Measurements from ENCODE around the gene ITPR1.
A peak's percentile ranks its signal among the peaks of the same experiment; 100 is the strongest.

ITPR1 gene

GRCh38 chr3:4514321-4514720, 21.2 kb downstream of the ITPR1 start:
- H3K27ac ChIP-seq (ENCODE audit: insufficient read depth in 1 of 2, low read depth in 1 of 2, low read length in 2 of 2, poor library complexity in 1 of 2, severe bottlenecking in 2 of 2) = no peak overlapping the region
- no peak for DNase-seq
- ChIA-PET CTCF (interaction anchor here (1.0 to 7.7 kb wide), 5 partner anchors 8 to 164 kb away, joined by 3 to 80 read pairs (median 7); no protein-coding TSS in a partner anchor), POLR2A (interaction anchor here (0.9 to 1.4 kb wide), 2 partner anchors 19 to 21 kb away, joined by 3 read pairs; no protein-coding TSS in a partner anchor)
- H3K9me3 ChIP-seq (ENCODE audit: control extremely low read depth in 1 of 5, control insufficient read depth in 4 of 5, insufficient read depth in 2 of 5, low read depth in 1 of 5, low read length in 4 of 5) = no peaks in the 10 kb centered on the region
- H3K36me3 ChIP-seq (ENCODE audit: control insufficient read depth in 4 of 4, insufficient read depth in 4 of 4, low read length in 3 of 4) = peaks cover 0 to 26% (median 4%) of the 10 kb centered on the region in 4 experiments
- peaks cover 14 to 79% (median 61%) of the 10 kb centered on the region in 4 experiments for H3K4me1 ChIP-seq (ENCODE audit: control extremely low read depth in 1 of 4, control insufficient read depth in 4 of 4, insufficient read depth in 4 of 4, low read length in 3 of 4)
- peak overlapping the region in 1 of 7 experiments; percentile 3 for H3K4me3 ChIP-seq (ENCODE audit: control insufficient read depth in 1 of 7, extremely low read depth in 1 of 7, insufficient read depth in 4 of 7, low read depth in 2 of 7, low read length in 6 of 7)
- no peaks in the 10 kb centered on the region for H3K27me3 ChIP-seq (replicated peaks in 2 of 5; ENCODE audit: control insufficient read depth in 4 of 5, insufficient read depth in 5 of 5, low read length in 4 of 5)
- 76% methylated on average over 4 of the region's 5 CpGs for WGBS (ENCODE audit: insufficient coverage)

GRCh38 chr3:4514916-4515315, 21.8 kb downstream of the ITPR1 start:
- peak in 1 of 3 donors; percentile 24 for DNase-seq
- POLR2A ChIA-PET = interaction anchor here (1.4 kb wide), 1 partner anchor 20 kb away, joined by 3 read pairs; no protein-coding TSS in a partner anchor
- Histone ChIP-seq H3K27me3 (replicated peaks in 2 of 5; ENCODE audit: control insufficient read depth in 4 of 5, insufficient read depth in 5 of 5, low read length in 4 of 5) (no peaks in the 10 kb centered on the region), H3K4me3 (ENCODE audit: control insufficient read depth in 1 of 7, extremely low read depth in 1 of 7, insufficient read depth in 4 of 7, low read depth in 2 of 7, low read length in 6 of 7) (no peak overlapping the region), H3K4me1 (ENCODE audit: control extremely low read depth in 1 of 4, control insufficient read depth in 4 of 4, insufficient read depth in 4 of 4, low read length in 3 of 4) (peaks cover 16 to 85% (median 67%) of the 10 kb centered on the region in 4 experiments), H3K9me3 (ENCODE audit: control extremely low read depth in 1 of 5, control insufficient read depth in 4 of 5, insufficient read depth in 2 of 5, low read depth in 1 of 5, low read length in 4 of 5) (no peaks in the 10 kb centered on the region), H3K36me3 (ENCODE audit: control insufficient read depth in 4 of 4, insufficient read depth in 4 of 4, low read length in 3 of 4) (peaks cover 2 to 20% (median 3%) of the 10 kb centered on the region in 4 experiments), H3K27ac (ENCODE audit: insufficient read depth in 1 of 2, low read depth in 1 of 2, low read length in 2 of 2, poor library complexity in 1 of 2, severe bottlenecking in 2 of 2) (peak overlapping the region in 1 of 2 experiments; percentile 72)
- CTCF ChIA-PET = interaction anchor here (1.0 to 7.7 kb wide), 6 partner anchors 8 to 164 kb away, joined by 3 to 80 read pairs (median 14); no protein-coding TSS in a partner anchor
- no CpG with 5 or more reads among the region's 1 CpG for whole genome bisulfite sequencing (ENCODE audit: insufficient coverage)

GRCh38 chr3:4515916-4516579, 22.9 kb downstream of the ITPR1 start:
- ChIA-PET CTCF (interaction anchor here (1.1 to 7.7 kb wide), 8 partner anchors 10 to 166 kb away, joined by 3 to 80 read pairs (median 6); no protein-coding TSS in a partner anchor), POLR2A (no interaction called here)
- peak overlapping the region in 1 of 7 experiments; percentile 13 for H3K4me3 ChIP-seq (ENCODE audit: control insufficient read depth in 1 of 7, extremely low read depth in 1 of 7, insufficient read depth in 4 of 7, low read depth in 2 of 7, low read length in 6 of 7)
- DNase-seq = peak in 1 of 3 donors; percentile 40
- no peaks in the 10 kb centered on the region for H3K27me3 ChIP-seq (replicated peaks in 2 of 5; ENCODE audit: control insufficient read depth in 4 of 5, insufficient read depth in 5 of 5, low read length in 4 of 5)
- peaks cover 24 to 91% (median 78%) of the 10 kb centered on the region in 4 experiments for H3K4me1 ChIP-seq (ENCODE audit: control extremely low read depth in 1 of 4, control insufficient read depth in 4 of 4, insufficient read depth in 4 of 4, low read length in 3 of 4)
- H3K36me3 ChIP-seq (ENCODE audit: control insufficient read depth in 4 of 4, insufficient read depth in 4 of 4, low read length in 3 of 4) = peaks cover 0 to 16% (median 2%) of the 10 kb centered on the region in 4 experiments
- WGBS (ENCODE audit: insufficient coverage) = 73% methylated on average over 6 of the region's 7 CpGs
- H3K27ac ChIP-seq (ENCODE audit: insufficient read depth in 1 of 2, low read depth in 1 of 2, low read length in 2 of 2, poor library complexity in 1 of 2, severe bottlenecking in 2 of 2) = peak overlapping the region; percentile 64 to 72
- H3K9me3 ChIP-seq (ENCODE audit: control extremely low read depth in 1 of 5, control insufficient read depth in 4 of 5, insufficient read depth in 2 of 5, low read depth in 1 of 5, low read length in 4 of 5) = no peaks in the 10 kb centered on the region

GRCh38 chr3:4517093-4517492, 23.9 kb downstream of the ITPR1 start:
- POLR2A ChIA-PET = no interaction called here
- Histone ChIP-seq H3K36me3 (ENCODE audit: control insufficient read depth in 4 of 4, insufficient read depth in 4 of 4, low read length in 3 of 4) (peaks cover 2 to 12% (median 3%) of the 10 kb centered on the region in 4 experiments), H3K4me3 (ENCODE audit: control insufficient read depth in 1 of 7, extremely low read depth in 1 of 7, insufficient read depth in 4 of 7, low read depth in 2 of 7, low read length in 6 of 7) (peak overlapping the region in 1 of 7 experiments; percentile 25), H3K4me1 (ENCODE audit: control extremely low read depth in 1 of 4, control insufficient read depth in 4 of 4, insufficient read depth in 4 of 4, low read length in 3 of 4) (peaks cover 24 to 82% (median 75%) of the 10 kb centered on the region in 4 experiments), H3K27ac (ENCODE audit: insufficient read depth in 1 of 2, low read depth in 1 of 2, low read length in 2 of 2, poor library complexity in 1 of 2, severe bottlenecking in 2 of 2) (peak overlapping the region in 1 of 2 experiments; percentile 68), H3K9me3 (ENCODE audit: control extremely low read depth in 1 of 5, control insufficient read depth in 4 of 5, insufficient read depth in 2 of 5, low read depth in 1 of 5, low read length in 4 of 5) (no peaks in the 10 kb centered on the region), H3K27me3 (replicated peaks in 2 of 5; ENCODE audit: control insufficient read depth in 4 of 5, insufficient read depth in 5 of 5, low read length in 4 of 5) (no peaks in the 10 kb centered on the region)
- CTCF ChIA-PET = interaction anchor here (1.2 to 7.7 kb wide), 11 partner anchors 11 to 142 kb away, joined by 3 to 80 read pairs (median 21); no protein-coding TSS in a partner anchor
- DNase-seq = no peak
- WGBS (ENCODE audit: insufficient coverage) = 67% methylated on average over 1 of the region's 5 CpGs

- peak overlapping the region in 1 of 7 experiments; percentile 55 for H3K4me3 ChIP-seq (ENCODE audit: control insufficient read depth in 1 of 7, extremely low read depth in 1 of 7, insufficient read depth in 4 of 7, low read depth in 2 of 7, low read length in 6 of 7)
- 0% methylated on average over 2 of the region's 3 CpGs for WGBS (ENCODE audit: insufficient coverage)
- POLR2A ChIA-PET = no interaction called here
- DNase-seq = peak in 2 of 3 donors; percentile 56 to 67
- peak overlapping the region; percentile 51 to 68 for H3K27ac ChIP-seq (ENCODE audit: insufficient read depth in 1 of 2, low read depth in 1 of 2, low read length in 2 of 2, poor library complexity in 1 of 2, severe bottlenecking in 2 of 2)
- peaks cover 8 to 19% (median 9%) of the 10 kb centered on the region in 4 experiments for H3K36me3 ChIP-seq (ENCODE audit: control insufficient read depth in 4 of 4, insufficient read depth in 4 of 4, low read length in 3 of 4)
- H3K4me1 ChIP-seq (ENCODE audit: control extremely low read depth in 1 of 4, control insufficient read depth in 4 of 4, insufficient read depth in 4 of 4, low read length in 3 of 4) = peaks cover 24 to 75% (median 70%) of the 10 kb centered on the region in 4 experiments
- CTCF ChIA-PET = interaction anchor here (1.2 to 7.7 kb wide), 12 partner anchors 11 to 141 kb away, joined by 3 to 80 read pairs (median 20); no protein-coding TSS in a partner anchor
- no peaks in the 10 kb centered on the region for H3K27me3 ChIP-seq (replicated peaks in 2 of 5; ENCODE audit: control insufficient read depth in 4 of 5, insufficient read depth in 5 of 5, low read length in 4 of 5)
- no peaks in the 10 kb centered on the region for H3K9me3 ChIP-seq (ENCODE audit: control extremely low read depth in 1 of 5, control insufficient read depth in 4 of 5, insufficient read depth in 2 of 5, low read depth in 1 of 5, low read length in 4 of 5)
Measured at GRCh38 chr3:4517643-4518311, 24.6 kb downstream of the ITPR1 start.

GRCh38 chr3:4520033-4520816, 27.1 kb downstream of the ITPR1 start:
- DNase-seq = peak in 1 of 3 donors; percentile 38
- 7% methylated on average over 3 of the region's 5 CpGs for WGBS (ENCODE audit: insufficient coverage)
- no peaks in the 10 kb centered on the region for H3K27me3 ChIP-seq (replicated peaks in 2 of 5; ENCODE audit: control insufficient read depth in 4 of 5, insufficient read depth in 5 of 5, low read length in 4 of 5)
- peak overlapping the region in 1 of 2 experiments; percentile 18 for H3K27ac ChIP-seq (ENCODE audit: insufficient read depth in 1 of 2, low read depth in 1 of 2, low read length in 2 of 2, poor library complexity in 1 of 2, severe bottlenecking in 2 of 2)
- H3K4me1 ChIP-seq (ENCODE audit: control extremely low read depth in 1 of 4, control insufficient read depth in 4 of 4, insufficient read depth in 4 of 4, low read length in 3 of 4) = peaks cover 29 to 76% (median 69%) of the 10 kb centered on the region in 4 experiments
- peaks cover 8 to 20% (median 11%) of the 10 kb centered on the region in 4 experiments for H3K36me3 ChIP-seq (ENCODE audit: control insufficient read depth in 4 of 4, insufficient read depth in 4 of 4, low read length in 3 of 4)
- ChIA-PET CTCF (interaction anchor here (0.8 to 7.7 kb wide), 18 partner anchors 9 to 228 kb away, joined by 3 to 80 read pairs (median 9); no protein-coding TSS in a partner anchor), POLR2A (interaction anchor here (0.6 to 1.6 kb wide), 6 partner anchors 13 to 53 kb away, joined by 3 to 7 read pairs (median 3); partner anchors contain the start of gene SUMF1)
- H3K4me3 ChIP-seq (ENCODE audit: control insufficient read depth in 1 of 7, extremely low read depth in 1 of 7, insufficient read depth in 4 of 7, low read depth in 2 of 7, low read length in 6 of 7) = no peak overlapping the region
- H3K9me3 ChIP-seq (ENCODE audit: control extremely low read depth in 1 of 5, control insufficient read depth in 4 of 5, insufficient read depth in 2 of 5, low read depth in 1 of 5, low read length in 4 of 5) = no peaks in the 10 kb centered on the region
